ENCODE measurements around the gene RIPK3.
"Not testable (repeated sequence)": the region's sequence is repeated elsewhere in the genome, so short reads cannot be mapped to it uniquely, and the experiment has no call there.

Gene RIPK3

DNA sequence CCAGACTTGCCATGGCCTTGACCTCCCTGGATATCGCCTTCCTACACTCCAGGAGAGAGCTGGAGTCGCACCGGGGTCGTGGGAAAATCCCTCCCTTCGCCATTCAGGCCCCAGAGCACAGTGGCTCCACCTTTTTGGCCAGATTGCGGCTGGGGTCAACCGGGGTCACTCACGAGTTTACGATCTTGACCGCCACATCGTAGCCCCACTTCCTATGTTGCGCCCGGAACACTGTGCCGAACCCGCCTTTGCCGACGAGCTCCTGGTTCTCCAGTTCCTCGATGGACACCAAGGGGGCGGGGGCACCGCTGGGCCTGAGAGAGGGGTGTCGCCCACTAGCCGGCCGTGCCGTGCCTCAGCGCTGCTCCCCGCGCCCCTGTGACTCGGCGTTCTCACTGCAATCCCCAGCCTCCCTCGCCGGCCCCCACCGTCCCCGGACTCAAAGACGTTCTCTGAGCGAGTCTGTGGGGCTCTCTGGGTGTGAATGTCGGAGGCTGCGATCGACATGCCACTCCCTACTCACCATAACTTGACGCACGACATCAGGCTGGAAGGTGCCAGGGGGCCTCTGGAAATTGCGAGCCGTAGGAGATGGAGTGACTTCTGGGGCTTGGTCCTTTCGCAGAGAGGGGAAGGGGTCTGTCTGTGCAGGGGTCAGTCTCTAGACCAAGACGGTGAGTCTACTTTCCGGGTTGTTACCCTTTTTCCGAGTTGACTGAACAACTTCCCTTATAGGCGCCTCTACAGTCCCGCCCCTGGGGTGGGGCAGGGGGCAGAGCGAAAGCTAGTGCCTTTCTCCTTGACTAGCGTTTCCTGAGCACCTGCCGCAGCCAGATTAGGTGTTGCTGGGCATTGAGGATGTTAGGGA, at the start of gene RIPK3:
Gene RIPK3, minus strand, starts transcription at position 708 of the 868 bp plus-strand sequence. Its CDS starts 165 bp downstream, at position 543.
- DNase-seq (ENCODE audit: low read depth): no peak

DNA sequence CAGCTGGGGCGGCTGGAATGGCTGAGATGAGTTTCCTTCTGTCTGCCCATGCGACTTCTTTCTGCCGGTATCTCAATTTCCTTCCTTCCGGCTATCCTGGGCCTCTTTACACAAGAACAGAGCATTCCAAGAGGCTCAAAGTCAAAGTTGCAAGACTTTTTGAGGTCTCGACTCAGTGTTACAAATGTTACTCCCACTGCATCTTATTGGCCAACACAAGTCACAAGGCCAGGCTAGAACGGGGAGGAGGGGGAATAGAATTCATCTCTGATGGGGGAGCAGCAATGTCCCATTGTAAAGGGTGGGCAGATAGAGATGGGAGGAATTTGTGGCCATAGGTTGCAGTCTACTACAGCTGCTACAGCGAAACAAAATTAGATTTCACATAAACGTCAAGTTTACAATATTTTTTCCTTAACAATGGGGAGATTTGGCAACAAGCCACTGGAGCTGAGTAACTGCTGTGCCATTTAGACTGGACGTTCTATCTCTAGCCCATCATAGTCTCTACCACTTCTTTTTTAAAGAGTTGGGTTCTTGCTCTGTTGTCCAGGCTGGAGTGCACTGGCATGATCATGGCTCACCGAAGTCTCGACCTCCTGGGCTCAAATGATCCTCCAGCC, 49.5 kb upstream of the RIPK3 start:
- no peak for DNase-seq (ENCODE audit: low read depth)

DNA sequence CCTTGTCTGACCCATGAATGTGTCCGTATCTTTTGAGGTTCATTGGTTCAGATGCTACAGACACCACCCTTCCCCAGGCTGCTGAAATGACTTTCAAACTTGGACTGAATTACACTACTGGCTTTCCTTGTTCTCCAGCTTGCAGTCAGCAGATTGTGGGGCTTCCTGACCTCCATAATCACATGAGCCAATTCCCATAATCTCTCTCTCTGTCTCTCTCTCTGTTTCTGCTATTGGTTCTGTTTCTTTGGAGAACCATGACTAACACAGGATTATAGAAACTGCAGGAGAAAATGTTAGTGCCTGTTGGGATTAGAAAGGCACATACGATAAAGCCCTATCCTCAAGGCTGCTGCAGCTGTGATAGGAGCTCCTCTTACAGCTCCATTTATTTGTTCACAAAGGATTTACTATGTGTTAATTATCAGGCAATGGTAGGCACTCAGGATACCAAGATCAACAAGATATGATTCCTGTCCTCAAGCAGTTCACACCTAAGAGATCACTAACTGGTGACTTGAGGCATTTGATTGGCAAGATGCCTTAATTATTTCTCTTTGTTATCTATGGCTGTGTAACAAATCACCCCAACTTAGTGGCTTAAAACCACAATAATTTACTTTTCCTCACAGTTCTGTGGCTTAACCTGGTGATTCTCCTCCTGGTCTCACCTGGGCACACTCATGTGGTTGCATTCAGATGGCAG, 48.8 kb upstream of the RIPK3 start:
- DNase-seq (ENCODE audit: low read depth): no peak

DNA sequence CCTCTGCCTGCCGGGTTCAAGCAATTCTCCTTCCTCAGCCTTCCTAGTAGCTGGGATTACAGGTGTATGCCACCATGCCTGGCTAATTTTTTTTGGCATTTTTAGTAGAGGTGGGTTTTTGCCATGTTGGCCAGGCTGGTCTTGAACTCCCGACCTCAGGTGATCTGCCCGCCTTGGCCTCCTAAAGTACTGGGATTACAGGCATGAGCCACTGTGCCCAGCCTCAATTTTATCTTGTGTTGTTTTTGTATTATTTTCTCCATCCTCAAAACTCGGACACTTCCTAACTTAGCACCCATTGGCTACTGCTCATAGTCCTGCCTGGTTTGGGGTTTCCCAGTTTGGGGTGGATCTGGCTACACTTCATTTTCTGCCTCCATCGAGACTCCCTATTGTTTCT, 47.8 kb upstream of the RIPK3 start:
- DNase-seq (ENCODE audit: low read depth): not testable (repeated sequence)

DNA sequence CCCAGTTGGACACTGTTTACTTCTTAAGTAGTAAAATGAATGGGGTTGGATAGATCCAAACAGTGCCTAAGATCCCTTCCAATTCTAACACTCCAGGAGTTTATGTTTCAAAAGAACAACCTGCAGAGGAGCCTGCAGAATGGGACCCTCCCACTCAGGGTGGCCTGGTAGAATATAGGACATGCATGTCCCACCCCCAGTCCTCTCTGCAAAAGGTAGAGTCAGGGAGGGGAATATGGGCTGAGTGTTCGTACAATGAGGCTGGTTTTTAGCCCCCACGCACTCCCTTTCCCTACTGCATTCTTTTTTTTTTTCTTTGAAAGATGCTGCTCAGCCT, 47.2 kb upstream of the RIPK3 start:
- no peak for DNase-seq (ENCODE audit: low read depth)

DNA sequence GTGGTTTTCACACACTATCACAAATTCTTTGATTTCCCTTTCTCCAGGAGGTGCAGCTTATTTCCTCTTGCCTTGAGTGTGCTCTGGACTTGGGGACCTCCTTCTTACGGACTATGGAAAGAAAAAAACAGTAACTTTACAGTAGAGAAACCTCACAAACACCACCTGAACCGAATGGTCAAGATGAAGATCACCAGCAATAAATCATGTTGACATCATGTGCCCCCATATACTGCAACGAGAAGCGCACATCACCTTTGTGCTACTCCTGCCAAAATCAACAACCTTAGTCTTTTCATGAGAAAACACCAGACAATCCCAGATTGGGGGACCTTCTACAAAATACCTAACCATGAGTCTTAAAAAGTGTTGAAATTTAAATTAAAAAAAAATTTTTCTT, 45.7 kb upstream of the RIPK3 start:
- DNase-seq (ENCODE audit: low read depth): no peak

DNA sequence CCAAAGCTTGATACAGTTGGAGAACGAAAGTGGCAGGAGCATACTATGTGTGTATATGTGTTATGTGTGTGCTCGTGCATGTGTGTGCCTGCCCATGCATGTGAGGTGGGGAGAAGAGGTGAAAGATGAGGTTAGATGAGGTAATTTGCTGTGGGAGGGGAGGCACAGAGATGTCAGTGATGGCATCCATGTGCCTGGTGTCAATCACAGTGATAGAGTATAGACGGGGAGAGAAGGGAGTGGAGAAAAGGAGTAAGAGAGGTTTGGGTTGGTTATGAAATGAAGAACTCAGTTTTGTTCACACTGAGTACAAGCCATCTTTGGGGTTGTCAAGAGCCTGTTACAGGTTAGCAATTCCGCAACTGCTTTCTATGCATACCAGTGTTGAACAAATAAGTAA, 44.4 kb upstream of the RIPK3 start:
- DNase-seq (ENCODE audit: low read depth): no peak

DNA sequence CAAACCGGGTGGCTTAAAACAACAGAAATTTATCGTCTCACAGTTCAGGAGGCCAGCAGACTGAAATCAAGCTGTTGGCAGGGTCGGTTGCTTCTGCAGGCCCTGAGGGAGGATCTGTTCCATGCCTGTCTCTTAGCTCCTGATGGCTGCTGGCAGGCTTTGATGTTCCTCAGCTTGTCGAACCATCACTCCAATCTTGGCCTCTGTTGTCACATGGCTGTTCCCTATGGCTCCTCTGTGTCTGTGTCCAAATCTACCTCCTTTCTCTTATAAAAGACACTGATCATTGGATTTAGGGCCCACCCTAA, 42.2 kb upstream of the RIPK3 start:
- DNase-seq (ENCODE audit: low read depth): no peak

DNA sequence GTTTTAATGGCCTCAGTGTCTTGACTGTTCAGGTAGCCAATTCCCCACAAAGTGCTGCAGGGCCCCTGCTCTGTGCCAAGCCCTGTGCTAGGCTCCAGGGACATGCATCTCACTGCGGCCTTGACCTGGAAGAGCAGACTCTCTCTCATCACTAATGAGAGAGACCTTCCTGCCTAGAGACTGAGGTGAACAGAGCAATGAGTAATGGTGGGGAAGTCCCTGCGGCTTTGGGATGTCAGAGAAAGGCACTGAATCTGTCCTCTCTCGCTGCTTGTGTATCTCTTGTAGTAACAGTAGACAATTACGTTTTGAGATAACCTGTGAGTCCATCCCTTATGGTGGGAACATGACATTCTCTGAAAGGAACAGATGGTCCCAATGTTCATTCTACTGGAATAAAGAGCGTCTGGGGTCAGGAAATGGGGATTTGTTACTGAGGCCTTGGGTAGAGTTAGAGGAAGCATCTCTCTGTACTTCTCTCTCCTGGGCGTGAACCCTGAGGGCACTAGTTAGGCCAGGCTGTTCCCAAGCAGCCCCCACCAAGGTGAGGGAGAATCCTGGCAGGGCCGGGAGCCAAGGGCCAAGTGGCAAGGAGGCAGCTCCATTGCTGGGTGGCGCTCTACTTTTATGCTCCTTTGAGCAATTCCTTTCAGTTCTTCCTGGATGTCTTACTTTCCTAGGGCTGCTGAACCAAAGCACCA, 41.7 kb upstream of the RIPK3 start:
- DNase-seq (ENCODE audit: low read depth): no peak

DNA sequence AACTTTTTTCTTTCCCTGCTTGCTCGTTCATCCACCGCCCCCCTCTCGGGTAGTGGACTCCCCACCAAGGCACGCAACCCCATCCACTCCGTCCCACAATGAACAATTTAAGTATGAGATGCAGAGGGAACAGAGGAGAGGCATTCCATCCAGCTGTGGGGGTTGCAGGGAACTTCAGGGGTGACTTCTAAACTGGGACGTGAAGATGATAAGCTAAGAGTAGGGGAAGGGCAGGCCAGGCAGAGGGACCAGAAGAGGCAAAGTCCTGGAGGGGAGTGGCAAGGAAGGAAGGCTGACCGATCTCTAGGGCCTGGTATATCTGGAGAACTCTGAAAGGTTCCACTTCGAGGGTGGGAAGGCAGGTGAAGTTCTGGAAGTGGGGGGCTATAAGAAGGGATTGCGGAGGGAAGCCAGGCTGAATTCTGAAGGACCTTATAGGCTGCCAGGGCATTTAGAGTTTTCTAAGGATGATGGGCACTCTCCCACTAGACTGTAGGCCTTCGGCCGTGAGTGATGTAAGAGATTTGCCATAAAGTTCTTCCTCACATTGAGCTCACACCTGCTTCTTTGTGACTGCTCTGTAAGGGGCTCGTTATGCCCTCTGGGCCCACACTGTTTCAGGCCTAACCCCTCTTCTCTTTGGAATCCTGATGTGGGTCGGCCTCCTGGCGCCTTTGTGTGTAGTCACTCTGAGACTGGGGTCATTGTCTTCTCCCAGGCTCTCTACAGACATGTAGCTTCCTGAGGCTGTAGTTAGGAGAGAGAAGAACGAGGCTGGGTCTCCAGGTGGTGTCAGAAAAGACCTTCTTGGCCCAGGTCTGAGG, 40.3 kb upstream of the RIPK3 start:
- no peak for DNase-seq (ENCODE audit: low read depth)

DNA sequence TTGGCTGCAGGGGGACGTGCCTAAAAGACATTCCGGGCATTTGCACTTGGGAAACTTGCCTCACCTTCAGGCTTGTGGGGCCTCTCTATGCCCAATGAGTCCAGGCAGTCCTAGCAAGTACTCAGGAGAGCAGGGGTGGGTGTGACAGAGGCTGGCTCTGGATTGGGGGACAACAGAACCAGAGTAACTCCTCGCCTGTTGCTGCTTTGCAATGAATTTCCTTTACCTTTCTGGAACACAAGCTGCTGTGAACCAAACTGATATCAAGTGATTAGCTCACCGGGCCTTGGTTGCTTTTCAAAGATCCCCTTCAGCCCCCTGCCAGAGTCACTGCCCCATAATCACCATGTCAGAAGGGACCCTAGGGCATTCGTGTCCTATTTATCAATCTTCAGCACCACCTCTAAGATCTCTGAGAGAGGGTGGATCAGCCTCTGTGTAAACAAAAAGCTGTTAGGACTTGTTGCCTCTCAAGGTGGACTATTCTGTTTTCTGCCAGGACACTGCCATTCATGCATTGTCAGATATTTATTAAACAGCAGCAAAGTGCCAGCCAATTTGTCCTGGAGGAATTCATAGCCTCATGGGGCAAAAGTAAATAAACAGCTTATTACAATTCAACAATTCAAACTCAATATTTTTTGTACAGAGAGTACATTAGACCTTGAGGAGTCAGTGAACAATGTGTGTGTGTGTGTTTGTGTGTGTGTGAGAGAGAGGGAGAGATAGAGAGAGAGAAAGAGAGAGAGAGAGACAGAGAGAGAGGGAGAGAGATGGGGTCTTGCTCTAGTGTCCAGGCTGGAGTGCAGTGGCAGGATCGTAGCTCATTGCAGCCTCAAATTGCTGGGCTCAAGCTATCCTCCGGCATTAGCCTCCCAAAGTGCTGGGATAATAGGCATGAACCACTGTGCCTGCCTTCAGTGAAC, 39.5 kb upstream of the RIPK3 start:
- no peak for DNase-seq (ENCODE audit: low read depth)

DNA sequence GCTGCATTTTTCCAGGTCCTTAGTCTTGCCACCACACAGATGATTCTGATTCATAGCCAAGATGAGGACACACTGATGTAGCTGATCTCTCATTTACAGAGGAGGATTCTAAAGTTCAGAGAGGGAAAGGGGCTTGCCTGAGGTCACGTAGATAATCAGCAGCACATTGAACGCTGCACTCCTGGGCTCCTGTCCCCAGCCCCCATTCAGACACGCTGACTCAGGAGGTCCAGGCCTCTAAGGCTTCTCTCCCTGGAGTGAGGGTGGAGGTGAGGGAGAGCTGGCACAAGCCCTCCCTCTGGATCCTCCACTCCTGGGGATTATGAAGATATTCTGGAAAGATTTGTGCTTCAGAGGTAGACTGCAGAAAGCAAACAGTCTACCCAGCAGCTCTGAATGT, 38.5 kb upstream of the RIPK3 start:
- no peak for DNase-seq (ENCODE audit: low read depth)

DNA sequence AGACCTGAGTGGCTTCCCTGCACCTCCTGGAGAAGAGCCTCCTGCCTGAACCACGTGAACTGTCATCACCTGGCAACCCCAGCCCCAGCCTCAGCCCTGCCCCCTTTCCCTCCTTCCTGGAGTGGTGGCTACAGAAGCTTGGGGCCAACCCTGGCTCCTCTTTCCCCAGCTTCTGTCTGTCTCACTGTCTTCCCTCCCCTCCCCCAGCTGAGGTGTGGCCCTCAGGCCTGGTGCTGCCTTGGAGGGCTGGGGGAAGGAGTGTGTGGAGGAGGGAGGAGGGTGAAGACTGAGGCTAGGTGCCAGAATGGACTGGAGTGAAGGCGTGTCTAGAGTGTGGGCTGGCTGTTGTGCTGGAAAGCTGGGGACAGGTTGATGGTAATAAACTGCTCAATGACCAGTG, 37.9 kb upstream of the RIPK3 start:
- DNase-seq (ENCODE audit: low read depth): no peak

DNA sequence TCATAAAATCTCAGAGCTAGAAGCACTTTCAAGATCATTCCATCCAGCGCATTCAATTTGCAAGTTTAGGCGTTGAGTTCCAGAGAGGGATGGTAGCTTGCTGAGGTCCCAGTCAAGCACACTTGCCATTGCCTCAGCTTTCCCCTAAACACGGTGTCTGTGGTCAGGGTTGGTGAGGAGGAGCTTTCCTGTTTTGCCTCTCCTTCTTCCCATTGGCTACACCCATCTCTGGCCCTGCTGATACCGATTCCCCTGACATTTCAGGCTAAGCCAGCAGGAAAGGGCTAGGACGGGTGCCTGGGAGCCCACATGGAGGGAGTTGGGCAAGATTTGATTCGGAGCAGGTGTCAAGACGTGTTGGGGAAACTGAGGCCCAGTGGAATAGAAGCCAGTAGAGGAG, 37.3 kb upstream of the RIPK3 start:
- DNase-seq (ENCODE audit: low read depth): no peak

DNA sequence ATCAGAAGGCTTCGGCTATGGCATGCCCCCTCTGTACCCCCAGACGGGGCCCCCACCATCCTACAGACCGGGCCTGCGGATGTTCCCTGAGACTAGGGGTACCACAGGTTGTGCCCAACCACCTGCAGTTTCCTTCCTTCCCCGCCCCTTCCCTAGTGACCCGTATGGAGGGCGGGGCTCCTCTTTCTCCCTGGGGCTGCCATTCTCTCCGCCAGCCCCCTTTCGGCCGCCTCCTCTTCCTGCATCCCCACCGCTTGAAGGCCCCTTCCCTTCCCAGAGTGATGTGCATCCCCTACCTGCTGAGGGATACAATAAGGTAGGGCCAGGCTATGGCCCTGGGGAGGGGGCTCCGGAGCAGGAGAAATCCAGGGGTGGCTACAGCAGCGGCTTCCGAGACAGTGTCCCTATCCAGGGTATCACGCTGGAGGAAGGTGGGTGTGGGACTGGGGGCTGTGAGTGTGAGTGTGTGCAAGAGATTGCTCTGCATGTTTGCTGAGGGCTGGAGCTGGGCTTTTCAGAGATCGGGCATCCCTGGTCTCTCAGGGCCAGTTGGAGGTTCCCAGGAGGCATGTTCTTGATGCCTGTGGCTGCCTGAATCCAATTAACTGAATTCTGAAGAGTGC, 36.8 kb upstream of the RIPK3 start:
- DNase-seq (ENCODE audit: low read depth): no peak

DNA sequence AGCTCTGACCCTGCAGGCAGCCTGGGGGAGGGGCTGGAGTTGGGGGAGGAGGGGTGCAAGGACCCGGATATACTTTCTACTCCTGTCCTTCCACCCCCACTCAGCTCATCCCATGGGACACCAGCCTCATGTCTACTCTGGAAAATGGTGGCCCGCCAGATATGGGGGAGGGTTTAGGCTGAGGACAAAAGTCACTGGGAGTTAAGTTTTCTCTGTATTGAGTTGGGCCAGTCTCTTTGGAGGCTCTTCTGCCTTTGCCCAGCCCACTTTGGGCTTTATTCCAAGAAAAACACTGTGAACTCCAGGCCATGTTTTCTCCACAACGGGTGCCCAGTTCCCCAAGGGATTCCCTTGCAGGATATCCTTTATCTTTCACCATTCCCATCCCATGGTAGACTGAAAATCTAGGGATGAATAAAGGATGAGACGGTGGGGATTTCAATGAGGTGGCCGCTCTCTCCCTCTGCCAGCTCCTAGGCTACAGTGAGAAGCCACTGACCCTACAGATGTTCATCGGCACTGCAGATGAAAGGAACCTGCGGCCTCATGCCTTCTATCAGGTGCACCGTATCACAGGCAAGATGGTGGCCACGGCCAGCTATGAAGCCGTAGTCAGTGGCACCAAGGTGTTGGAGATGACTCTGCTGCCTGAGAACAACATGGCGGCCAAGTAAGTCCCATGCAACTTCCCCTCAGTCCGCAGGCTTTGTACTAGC, 33.1 kb upstream of the RIPK3 start:
- no peak for DNase-seq (ENCODE audit: low read depth)

DNA sequence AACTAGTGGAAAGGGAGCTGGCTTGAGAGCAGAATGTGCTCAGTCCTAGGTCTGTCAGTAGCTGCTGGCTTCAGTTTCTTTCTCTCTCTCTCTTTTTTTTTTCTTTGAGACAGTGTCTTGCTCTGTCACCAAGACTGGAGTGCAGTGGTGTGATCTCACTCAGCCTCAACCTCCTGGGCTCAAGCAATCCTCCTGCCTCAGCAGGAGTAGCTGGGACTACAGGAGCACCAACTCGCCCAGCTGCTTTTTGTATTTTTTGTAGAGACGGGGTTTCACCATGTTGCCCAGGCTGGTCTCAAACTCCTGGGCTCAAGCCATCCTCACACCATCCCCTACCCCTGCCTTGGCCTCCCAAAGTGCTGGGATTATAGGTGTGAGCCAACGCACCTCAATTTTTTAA, 31.8 kb upstream of the RIPK3 start:
- DNase-seq (ENCODE audit: low read depth): not testable (repeated sequence)

DNA sequence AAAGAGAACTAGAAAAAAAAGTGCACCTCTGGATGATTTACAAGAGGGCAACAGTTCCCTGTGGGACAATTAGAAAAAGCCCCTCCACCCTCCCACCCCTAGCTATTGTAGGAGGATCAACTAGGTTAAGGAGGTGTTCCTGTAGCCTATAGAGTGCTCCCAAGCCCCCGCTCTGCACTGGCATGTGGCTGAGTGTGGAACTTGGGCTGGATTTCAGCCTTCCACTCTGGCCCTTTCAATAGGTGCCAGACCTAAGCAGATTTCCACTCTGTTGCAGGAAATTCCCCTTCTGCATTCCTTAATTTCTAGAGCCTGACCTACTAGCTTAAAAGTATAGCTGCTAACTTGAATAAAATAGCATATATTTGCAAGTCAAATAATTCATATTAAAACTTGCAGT, 31.0 kb upstream of the RIPK3 start:
- DNase-seq (ENCODE audit: low read depth): no peak

DNA sequence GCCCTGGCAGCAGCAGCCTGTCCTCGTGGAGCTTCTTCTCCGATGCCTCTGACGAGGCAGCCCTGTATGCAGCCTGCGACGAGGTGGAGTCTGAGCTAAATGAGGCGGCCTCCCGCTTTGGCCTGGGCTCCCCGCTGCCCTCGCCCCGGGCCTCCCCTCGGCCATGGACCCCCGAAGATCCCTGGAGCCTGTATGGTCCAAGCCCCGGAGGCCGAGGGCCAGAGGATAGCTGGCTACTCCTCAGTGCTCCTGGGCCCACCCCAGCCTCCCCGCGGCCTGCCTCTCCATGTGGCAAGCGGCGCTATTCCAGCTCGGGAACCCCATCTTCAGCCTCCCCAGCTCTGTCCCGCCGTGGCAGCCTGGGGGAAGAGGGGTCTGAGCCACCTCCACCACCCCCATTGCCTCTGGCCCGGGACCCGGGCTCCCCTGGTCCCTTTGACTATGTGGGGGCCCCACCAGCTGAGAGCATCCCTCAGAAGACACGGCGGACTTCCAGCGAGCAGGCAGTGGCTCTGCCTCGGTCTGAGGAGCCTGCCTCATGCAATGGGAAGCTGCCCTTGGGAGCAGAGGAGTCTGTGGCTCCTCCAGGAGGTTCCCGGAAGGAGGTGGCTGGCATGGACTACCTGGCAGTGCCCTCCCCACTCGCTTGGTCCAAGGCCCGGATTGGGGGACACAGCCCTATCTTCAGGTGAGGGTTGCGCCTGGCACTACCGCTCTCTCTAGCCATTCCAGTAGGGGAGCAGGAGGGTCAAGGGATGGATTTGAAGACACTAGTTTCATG, 30.3 kb upstream of the RIPK3 start:
- DNase-seq (ENCODE audit: low read depth): no peak
